Hippocampal formation (tissue), 2 donors: ENCODE data around the gene ACP7.
"Not testable (repeated sequence)": the region's sequence is repeated elsewhere in the genome, so short reads cannot be mapped to it uniquely, and the experiment has no call there.

Experiments used
- DNase-seq, 2 donors: peaks; one replicate each; lab custom pipeline; 2025; lab: John Stamatoyannopoulos, UW

The ACP7 gene, protein sequence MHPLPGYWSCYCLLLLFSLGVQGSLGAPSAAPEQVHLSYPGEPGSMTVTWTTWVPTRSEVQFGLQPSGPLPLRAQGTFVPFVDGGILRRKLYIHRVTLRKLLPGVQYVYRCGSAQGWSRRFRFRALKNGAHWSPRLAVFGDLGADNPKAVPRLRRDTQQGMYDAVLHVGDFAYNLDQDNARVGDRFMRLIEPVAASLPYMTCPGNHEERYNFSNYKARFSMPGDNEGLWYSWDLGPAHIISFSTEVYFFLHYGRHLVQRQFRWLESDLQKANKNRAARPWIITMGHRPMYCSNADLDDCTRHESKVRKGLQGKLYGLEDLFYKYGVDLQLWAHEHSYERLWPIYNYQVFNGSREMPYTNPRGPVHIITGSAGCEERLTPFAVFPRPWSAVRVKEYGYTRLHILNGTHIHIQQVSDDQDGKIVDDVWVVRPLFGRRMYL

DNA sequence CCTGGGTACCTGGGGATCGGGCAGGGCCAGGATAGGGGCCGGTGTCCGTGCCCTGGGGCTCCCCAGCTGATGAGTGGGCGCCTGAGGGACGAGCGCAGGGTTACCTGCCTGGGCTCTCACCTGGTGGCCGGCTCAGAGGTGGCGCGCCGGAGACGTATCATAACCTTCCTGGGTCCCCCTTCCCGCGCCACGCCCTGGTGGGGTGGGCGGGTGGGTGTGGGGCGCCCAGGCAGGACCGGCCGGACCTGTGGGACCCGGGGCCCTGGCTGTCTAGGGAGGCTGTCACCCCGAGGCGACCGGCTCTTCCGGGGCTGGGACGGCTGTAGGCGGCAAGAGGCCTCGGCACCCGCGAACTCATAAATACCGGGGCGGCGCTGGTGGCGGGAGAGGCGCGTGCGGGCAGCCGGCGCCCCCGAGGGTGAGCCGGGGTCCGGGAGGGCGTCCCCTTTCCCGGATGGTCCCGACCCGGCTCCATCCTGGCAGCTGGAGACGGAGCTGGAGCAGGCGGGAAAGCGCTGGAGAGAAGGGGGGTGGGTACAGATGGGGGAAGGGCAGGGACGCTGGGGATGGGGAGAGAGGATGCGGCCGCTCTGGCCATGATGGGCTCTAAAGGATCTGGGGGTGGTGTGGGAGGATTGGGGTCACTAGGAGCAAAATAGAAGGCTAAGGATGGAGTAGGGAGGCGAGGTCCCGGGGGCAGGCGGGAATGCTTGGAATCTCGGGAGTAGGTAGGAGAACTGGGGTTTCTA, at the start of gene ACP7:
Gene ACP7 (plus strand): TSS at position 386 of the 749 bp plus-strand sequence. CDS start 902 bp downstream, outside the sequence.
- DNase-seq = no peak

DNA sequence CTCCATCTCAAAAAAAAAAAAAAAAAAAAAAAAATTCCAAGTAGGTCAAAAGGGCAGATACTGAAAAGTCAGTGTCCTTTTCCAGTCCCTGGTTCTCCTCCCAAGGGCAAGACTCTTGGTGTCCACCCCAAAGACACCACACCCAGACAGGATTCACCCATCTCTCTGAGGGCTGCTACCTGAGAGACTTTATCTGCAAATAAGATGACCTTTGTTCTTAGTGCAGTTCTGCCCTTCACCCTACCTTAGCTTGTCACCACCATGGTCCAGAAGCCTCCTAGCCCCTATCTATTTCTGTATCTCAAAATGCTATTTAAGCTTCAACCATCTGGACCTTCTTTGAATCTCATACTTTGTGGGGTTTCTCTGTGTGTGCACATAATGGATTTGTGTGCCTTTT, 47.6 kb upstream of the ACP7 start:
- DNase-seq = no peak

- DNase-seq = no peak
Observed at GRCh38 chr19:39037194-39037593, 47.0 kb upstream of the ACP7 start.

GRCh38 chr19:39038098-39038497, 46.1 kb upstream of the ACP7 start:
- DNase-seq = peak; percentile 5 to 37

DNA sequence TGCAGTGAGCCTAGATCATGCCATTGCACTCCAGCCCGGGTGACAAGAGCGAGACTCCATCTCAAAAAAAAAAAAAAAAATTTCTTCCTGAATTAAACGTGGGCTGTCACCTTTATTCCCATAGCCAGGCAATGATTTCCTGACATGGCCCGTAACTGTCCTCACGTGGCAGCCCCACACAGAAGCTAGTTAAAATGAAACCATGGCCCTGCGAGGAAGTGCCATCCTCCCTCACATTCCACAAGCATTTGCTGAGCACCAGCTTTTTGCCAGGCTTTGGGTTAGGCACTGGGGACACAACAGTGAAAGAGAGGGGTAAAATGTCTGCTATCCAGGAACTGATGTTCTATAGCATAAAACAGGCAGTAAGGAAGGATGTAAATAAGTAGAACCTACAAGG, 38.7 kb upstream of the ACP7 start:
- DNase-seq = no peak

GRCh38 chr19:39046037-39046821, 37.9 kb upstream of the ACP7 start:
- no peak for DNase-seq

DNA sequence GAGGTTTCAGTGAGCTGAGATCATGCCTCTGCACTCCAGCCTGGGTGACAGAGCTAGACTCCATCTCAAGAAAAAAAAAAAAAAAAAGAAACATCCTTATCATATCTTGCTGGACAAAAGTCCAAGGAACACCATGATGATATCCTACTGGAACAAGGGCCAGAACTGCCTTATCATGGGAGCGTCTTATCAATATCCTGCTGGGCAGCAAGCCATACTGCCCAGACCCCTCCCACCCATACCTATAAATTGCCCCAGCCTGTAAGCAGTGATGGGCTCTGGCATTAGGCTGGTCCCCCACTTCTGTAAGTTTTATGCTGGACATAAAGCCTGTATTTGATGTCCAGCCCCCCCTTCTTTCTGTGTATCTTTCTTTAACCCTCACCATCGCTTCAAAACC, 37.1 kb upstream of the ACP7 start:
- no peak for DNase-seq

- DNase-seq = peak in 1 of 2 donors; percentile 63
Observed at GRCh38 chr19:39052243-39052746, 31.9 kb upstream of the ACP7 start.

DNA sequence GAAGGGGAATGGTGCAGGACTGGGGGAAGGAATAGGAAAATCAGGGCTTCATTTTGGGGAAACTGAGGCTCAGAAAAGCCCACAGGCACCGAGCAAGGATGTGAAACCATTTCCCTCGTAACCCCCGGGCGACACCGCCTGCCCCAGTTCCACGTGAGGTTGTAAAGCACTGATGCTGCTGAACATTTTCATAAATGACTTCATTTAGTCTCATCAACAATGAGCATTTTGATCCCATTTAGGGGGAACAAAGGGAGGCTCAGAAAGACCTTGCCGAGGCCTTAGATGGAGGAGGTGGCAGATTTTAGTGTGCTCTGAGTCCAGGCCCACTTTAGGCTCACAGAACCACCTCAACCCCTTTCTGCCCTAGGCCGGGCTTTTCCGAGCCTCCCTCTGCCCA, 31.3 kb upstream of the ACP7 start:
- DNase-seq = peak; percentile 35 to 64

GRCh38 chr19:39053276-39054090, 30.7 kb upstream of the ACP7 start:
- peak in 1 of 2 donors; percentile 35 for DNase-seq

DNA sequence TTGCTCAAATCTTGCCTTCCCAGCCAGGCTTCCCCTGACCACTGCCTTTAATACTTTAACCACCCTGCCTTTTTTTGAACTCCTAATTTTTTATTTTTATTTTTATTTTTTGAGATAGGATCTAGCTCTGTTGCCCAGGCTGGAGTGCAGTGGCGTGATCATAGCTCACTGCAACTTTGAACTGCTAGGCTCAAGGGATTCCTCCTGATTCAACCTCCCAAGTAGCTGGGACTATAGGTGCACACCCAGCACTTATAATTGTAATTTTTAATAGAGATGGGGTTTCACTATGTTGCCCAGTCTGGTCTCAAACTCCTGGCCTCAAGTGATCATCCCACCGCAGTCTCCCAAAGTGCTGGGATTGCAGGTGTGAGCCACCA, 30.1 kb upstream of the ACP7 start:
- no peak for DNase-seq

GRCh38 chr19:39057615-39058014, 26.6 kb upstream of the ACP7 start:
- no peak for DNase-seq

DNA sequence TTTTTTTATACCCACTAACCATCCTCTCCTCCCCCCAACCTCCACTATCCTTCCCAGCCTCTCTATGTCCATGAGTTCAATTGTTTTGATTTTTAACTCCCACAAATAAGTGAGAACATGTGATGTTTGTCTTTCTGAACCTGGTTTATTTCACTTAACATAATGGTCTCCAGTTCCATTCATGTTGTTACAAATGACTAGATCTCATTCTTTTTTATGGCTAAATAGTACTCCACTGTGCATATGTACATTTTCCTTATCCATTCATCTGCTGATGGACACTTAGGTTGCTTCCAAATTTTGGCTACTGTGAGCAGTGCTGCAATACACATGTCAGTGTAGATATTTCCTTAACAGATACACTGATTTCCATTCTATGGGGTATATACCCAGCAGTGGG, 24.9 kb upstream of the ACP7 start:
- DNase-seq = no peak

GRCh38 chr19:39060171-39060570, 24.0 kb upstream of the ACP7 start:
- no peak for DNase-seq

- no peak for DNase-seq
Observed at GRCh38 chr19:39064405-39064804, 19.8 kb upstream of the ACP7 start.

DNA sequence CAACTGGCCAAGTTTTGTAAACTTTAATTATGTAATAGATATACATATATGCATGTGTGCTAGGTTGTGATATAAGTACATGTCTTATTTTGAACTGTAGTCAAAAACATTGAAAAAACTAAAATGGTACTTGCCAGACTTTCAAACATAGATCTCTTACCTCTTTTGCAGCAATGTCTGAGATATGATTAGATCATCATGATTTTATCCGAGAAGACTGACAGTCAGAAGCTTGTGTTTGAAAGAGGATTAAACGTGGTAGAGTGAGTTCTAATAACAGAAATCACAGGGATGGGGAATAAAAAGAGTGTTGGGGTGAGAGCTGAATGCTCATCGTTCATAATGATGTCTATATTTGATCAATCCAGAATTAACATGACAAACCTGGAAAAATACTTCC, 18.2 kb upstream of the ACP7 start:
- DNase-seq = no peak

GRCh38 chr19:39067104-39067503, 17.1 kb upstream of the ACP7 start:
- no peak for DNase-seq

DNA sequence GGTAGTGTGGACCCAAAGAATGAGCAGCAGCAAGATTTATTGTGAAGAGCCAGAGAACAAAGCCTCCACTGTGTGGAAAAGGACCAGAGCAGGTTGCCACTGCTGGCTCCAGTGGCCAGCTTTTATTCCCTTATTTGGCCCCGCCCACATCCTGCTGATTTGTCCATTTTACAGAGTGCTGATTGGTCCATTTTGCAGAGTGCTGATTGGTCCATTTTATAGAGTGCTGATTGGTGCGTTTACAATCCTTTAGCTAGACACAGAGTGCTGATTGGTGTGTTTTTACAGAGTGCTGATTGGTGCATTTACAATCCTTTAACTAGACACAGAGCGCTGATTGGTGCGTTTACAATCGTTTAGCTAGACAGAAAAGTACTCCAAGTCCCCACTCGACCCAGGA, 15.9 kb upstream of the ACP7 start:
- not testable (repeated sequence) for DNase-seq

- DNase-seq = no peak
Observed at GRCh38 chr19:39070888-39071287, 13.3 kb upstream of the ACP7 start.

GRCh38 chr19:39074205-39074692, 9.9 kb upstream of the ACP7 start:
- DNase-seq = no peak

- no peak for DNase-seq
Observed at GRCh38 chr19:39074942-39075341, 9.2 kb upstream of the ACP7 start.
